GM18907 (cell line): ENCODE results near the gene MMP20.

ENCODE experiments used
- ATAC-seq: cut with Tn5 transposase; IDR thresholded peaks from one replicate; pipeline ENCODE4 v1.9.1; 2021; ENCODE audit warnings: mild to moderate bottlenecking, moderate library complexity; ENCODE audit not compliant: unreplicated experiment

The MMP20 gene

GRCh38 chr11:102596578-102596977, 28.6 kb downstream of the MMP20 start:
- no peak for ATAC-seq

GRCh38 chr11:102592634-102593581, 32.2 kb downstream of the MMP20 start:
- peak; percentile 41 for ATAC-seq

- no peak for ATAC-seq
Observed at GRCh38 chr11:102592131-102592530, 33.0 kb downstream of the MMP20 start.

GRCh38 chr11:102591160-102591718, 33.9 kb downstream of the MMP20 start:
- no peak for ATAC-seq

- ATAC-seq = no peak
Observed at GRCh38 chr11:102590276-102591049, 34.7 kb downstream of the MMP20 start.

- ATAC-seq = peak; percentile 77
Observed at GRCh38 chr11:102589047-102589459, 36.1 kb downstream of the MMP20 start.

- no peak for ATAC-seq
Observed at GRCh38 chr11:102587722-102588121, 37.4 kb downstream of the MMP20 start.

GRCh38 chr11:102583141-102583873, 41.8 kb downstream of the MMP20 start:
- ATAC-seq = no peak

GRCh38 chr11:102582140-102582539, 43.0 kb downstream of the MMP20 start:
- ATAC-seq = no peak

GRCh38 chr11:102581066-102581465, 44.1 kb downstream of the MMP20 start:
- ATAC-seq = no peak

- ATAC-seq = peak; percentile 59
Observed at GRCh38 chr11:102580185-102580951, 44.8 kb downstream of the MMP20 start.

- ATAC-seq = no peak
Observed at GRCh38 chr11:102577723-102578122, 47.4 kb downstream of the MMP20 start.

GRCh38 chr11:102577182-102577581, 48.0 kb downstream of the MMP20 start:
- ATAC-seq = peak; percentile 61

GRCh38 chr11:102576350-102576749, 48.8 kb downstream of the MMP20 start:
- no peak for ATAC-seq

- no peak for ATAC-seq
Observed at GRCh38 chr11:102575012-102575411, 50.1 kb downstream of the MMP20 start.

- no peak for ATAC-seq
Observed at GRCh38 chr11:102573851-102574250, 51.3 kb downstream of the MMP20 start.

- ATAC-seq = no peak
Observed at GRCh38 chr11:102572554-102573220, 52.4 kb downstream of the MMP20 start.

GRCh38 chr11:102568851-102569250, 56.3 kb downstream of the MMP20 start:
- no peak for ATAC-seq

- no peak for ATAC-seq
Observed at GRCh38 chr11:102566112-102566511, 59.0 kb downstream of the MMP20 start.
